IMR-90 (cell line): Measurements from ENCODE around the gene FLT4.

ENCODE experiments used
- CEBPB ChIP-seq: IDR thresholded peaks from 2 replicates; pipeline ENCODE4 v1.6.1; 2012; ENCODE audit warnings: low read depth, low read length, improper control_type of control experiment
- CHD1 ChIP-seq: IDR thresholded peaks from 2 replicates; pipeline ENCODE4 v1.6.1; 2012; ENCODE audit warnings: low read depth, low read length, improper control_type of control experiment
- CTCF ChIP-seq: conservative IDR thresholded peaks from 2 replicates; pipeline ENCODE4 v1.5.1; 2012; ENCODE audit warnings: mild to moderate bottlenecking, low read depth, low read length, improper control_type of control experiment
- FOS ChIP-seq: fragments of 150-350 bp; IDR thresholded peaks from 2 replicates; pipeline ENCODE4 v1.6.1; 2016; ENCODE audit warnings: low read depth, low read length
- MAFK ChIP-seq: IDR thresholded peaks from 2 replicates; pipeline ENCODE4 v1.6.1; 2012; ENCODE audit warnings: low read depth, low read length, improper control_type of control experiment
- MAZ ChIP-seq: IDR thresholded peaks from 2 replicates; pipeline ENCODE4 v1.6.1; 2012; ENCODE audit warnings: low read depth, mild to moderate bottlenecking, low read length, improper control_type of control experiment, moderate library complexity, borderline replicate concordance
- MXI1 ChIP-seq: IDR thresholded peaks from 2 replicates; pipeline ENCODE4 v1.6.1; 2012; ENCODE audit warnings: low read depth, mild to moderate bottlenecking, low read length, moderate library complexity, borderline replicate concordance
- NFE2L2 ChIP-seq: fragments of 150-350 bp; IDR thresholded peaks from 2 replicates; pipeline ENCODE4 v1.6.1; 2016; ENCODE audit warnings: low read depth, mild to moderate bottlenecking, low read length
- POLR2A ChIP-seq: IDR thresholded peaks from 2 replicates; pipeline ENCODE4 v1.6.1; 2012; ENCODE audit warnings: mild to moderate bottlenecking, low read depth, low read length
- RAD21 ChIP-seq: IDR thresholded peaks from 2 replicates; pipeline ENCODE4 v1.6.1; 2012; ENCODE audit warnings: low read length, improper control_type of control experiment
- RCOR1 ChIP-seq: IDR thresholded peaks from 2 replicates; pipeline ENCODE4 v1.6.1; 2012; ENCODE audit warnings: mild to moderate bottlenecking, low read length, improper control_type of control experiment; ENCODE audit not compliant: insufficient replicate concordance
- RFX5 ChIP-seq: IDR thresholded peaks from 2 replicates; pipeline ENCODE4 v1.8.0; 2012; ENCODE audit warnings: low read depth, mild to moderate bottlenecking, low read length, moderate library complexity
- SMC3 ChIP-seq: fragments of 150-350 bp; IDR thresholded peaks from 2 replicates; pipeline ENCODE4 v1.6.1; 2016; ENCODE audit warnings: low read depth, mild to moderate bottlenecking, antibody characterized with exemption, low read length, moderate library complexity
- TF ChIP-seq, protein P1 (sequence below): fragments of 150-350 bp; IDR thresholded peaks from 2 replicates; pipeline ENCODE4 v1.6.1; 2017; ENCODE audit warnings: mild to moderate bottlenecking, antibody characterized with exemption, low read length, low read depth

DNA sequence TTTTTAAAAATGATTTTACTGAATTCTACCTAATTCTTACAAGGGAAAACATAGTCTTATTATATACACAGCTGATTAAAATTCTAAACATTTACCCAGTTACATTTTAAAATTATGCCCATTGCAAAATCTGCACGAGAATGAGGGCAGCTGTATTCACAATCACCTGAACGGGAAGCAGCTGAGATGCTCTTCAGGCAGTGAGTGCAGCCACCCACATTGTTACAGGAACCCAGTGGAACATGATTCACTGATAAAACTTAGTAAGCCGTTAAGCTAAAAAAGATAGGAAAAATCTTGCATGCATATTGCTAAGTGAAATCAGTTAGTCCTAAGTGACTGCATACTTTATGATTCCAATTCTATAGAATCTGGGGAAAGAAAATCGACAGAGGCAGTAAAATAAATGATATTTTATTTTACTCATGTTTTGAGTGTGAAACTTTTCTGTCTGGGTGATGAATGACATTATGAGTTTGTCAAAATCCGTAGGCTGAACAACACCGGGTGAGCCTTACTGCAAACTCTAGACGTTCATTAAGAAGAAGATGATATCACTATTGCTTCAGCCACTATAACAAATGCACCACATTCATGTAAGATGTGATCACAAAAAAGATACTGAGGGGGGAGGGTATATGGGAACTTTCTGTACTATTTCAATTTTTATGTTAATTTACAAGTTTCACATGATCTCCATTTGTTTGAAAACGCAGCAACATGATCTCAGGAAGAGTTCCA, 39.1 kb upstream of the FLT4 start:
- TF ChIP-seq CTCF, result no peak
- TF ChIP-seq CHD1, result no peak
- TF ChIP-seq FOS, result no peak
- no peak for TF ChIP-seq NFE2L2
- no peak for TF ChIP-seq SMC3
- no peak for TF ChIP-seq POLR2A
- TF ChIP-seq MAZ, result no peak
- no peak for TF ChIP-seq MAFK
- no peak for TF ChIP-seq MXI1
- TF ChIP-seq RFX5, result no peak
- no peak for TF ChIP-seq CEBPB
- TF ChIP-seq, protein P1, sequence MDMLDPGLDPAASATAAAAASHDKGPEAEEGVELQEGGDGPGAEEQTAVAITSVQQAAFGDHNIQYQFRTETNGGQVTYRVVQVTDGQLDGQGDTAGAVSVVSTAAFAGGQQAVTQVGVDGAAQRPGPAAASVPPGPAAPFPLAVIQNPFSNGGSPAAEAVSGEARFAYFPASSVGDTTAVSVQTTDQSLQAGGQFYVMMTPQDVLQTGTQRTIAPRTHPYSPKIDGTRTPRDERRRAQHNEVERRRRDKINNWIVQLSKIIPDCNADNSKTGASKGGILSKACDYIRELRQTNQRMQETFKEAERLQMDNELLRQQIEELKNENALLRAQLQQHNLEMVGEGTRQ, result no peak
- TF ChIP-seq RAD21, result no peak
- no peak for TF ChIP-seq RCOR1
